CD4-positive, alpha-beta T cell treated with Interleukin-17A for 1 hour (primary cell): Measurements from ENCODE around the gene ZNF629.
"Not testable (repeated sequence)": the region's sequence is repeated elsewhere in the genome, so short reads cannot be mapped to it uniquely, and the experiment has no call there.

Experiments
- DNase-seq: peaks from one replicate; pipeline ENCODE4 v3.0.0-alpha.2; 2020

ZNF629 gene

DNA sequence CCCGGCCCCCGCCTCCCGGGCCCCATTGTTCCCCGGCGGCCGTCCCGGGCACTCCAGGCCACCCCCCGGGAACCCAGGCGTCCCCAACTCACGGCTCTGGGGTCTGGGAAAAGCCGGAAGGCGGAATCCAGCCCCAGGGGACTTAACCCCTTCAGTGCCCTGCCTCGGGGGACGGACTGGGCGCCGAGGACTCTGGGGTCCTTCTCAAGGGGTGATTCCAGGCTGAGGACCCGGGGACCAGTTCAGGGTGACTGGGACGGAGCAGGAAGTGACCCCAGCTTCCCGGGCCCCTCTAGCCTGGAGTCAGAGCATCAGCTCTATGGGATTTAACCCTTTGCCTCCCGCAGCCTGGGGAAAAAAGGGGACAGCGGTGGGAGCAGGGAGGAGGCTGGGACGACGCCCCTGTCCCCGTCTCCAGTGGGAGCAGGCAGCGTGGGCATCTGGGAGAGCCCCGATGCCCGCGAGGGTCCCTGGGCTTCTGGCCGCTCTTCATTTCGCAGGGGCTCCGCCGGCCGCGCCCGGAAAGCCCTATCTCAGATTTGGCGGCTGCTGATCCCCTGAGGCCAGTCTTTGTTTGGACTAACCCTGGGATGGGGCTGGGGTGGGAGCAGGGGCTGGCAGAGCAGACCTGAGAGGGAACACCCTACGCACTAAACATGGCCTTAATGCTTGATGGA lies at the start of gene ZNF629:
Gene ZNF629, minus strand, starts transcription at position 270 of the 677 bp plus-strand sequence. CDS start 2,723 bp downstream, outside the sequence.
- peak; percentile 30 for DNase-seq

DNA sequence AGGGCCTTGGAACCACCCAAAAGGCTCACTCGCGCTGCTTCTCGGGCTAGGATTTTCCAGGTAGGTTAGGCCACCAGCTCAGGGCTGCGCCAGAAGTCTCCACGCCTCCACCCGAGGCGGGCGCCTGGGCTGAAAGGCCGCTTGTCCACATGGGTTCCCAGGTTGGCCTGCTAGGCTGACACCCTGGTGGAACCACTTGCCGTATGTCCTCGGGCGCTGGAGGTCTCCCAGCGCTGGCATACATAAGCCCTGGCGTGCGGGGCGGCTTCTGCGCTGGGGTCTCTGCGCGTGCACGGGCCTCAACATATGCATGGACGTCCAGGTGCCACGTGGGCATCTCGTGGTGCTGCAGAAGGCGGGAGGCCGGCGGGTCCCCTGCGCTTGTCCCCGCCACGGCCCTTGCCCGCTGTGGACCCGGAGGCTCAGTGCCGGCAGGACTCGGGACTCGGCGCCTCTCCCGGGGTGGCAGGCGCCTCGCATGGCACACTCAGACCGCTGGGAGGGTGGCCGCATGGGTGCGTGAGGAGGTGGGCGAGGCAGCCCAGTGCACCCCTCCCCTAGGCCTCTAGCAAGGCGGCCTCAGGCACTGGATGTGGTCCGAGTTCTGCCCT lies 47.2 kb upstream of the ZNF629 start:
- DNase-seq, result no peak

DNA sequence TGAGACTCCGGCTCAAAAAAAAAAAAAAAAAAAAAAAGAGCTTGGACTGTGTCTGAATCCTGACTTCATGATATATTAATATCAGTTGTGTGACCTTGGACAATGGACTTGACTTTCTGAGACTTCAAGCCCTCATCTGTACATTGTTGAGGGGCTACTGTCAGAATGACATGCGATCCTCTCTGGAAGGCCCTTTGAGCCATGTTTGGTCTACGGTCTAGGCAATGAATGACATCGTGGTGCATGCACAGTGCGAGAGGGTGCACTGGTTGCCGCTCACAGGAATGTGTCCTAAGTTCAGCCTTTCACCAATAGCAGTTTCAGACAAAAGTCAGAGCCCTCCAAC lies 43.0 kb upstream of the ZNF629 start:
- no peak for DNase-seq

DNA sequence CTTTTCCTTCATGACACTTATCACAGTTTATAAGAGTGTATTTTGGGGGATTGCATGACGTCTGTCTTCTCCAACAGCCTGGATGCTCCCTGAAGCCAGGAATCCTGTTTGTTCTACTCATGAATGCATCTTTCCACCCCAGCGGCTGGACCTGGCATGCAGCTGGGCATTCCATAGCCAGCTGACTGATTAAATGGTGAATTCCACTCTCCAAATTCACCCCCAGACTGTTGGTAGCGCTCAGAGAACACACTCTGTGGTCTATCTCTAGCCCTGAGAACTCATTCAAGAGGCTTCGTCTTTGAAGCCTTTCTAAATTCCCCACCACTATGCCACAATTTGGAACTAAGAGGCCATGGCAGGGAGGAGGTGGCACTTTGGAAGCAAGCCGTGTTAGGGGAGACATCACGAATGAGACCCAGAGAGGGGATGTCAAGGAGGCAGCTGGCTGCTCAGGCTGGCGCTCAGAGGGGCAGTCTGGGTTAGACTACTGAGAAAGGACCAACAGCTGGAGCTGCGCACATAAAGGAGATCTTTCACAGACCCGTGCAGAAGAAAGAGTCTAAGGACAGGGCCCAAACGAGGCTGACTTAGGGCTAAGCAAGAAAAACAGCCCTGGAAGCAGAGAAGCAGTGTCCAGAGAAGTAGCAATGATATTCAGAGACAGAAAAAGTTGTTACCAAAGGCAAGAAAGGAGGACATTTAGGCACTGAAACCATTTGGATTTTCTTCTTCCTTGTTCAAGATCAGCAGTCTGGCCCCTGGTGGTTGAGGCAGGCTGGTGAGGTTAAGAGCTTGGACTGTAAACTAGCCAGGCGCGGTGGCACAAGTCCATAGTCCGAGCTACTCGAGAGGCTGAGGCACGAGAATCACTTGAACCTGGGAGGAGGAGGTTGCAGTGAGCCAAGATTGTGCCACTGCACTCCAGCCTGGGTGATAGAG lies 42.4 kb upstream of the ZNF629 start:
- DNase-seq, result no peak

DNA sequence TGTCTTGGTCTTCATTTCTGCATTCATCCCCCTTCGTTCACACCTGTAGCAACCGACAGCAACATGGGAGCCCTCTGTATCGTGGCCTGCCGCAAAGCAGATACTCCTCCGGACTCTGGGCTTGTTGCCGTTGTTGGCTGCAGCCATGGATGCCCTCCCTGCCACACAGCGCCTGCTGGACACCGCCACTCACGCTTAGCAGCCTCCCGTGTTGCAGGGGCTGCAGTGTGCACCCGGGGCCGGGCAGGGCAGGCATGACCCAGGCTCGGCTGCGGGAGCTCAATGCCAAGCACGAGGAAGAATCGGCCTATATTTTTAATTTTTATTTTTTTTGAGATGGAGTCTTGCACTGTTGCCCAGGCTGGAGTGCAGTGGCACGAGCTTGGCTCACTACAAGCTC lies 34.9 kb upstream of the ZNF629 start:
- DNase-seq, result no peak

DNA sequence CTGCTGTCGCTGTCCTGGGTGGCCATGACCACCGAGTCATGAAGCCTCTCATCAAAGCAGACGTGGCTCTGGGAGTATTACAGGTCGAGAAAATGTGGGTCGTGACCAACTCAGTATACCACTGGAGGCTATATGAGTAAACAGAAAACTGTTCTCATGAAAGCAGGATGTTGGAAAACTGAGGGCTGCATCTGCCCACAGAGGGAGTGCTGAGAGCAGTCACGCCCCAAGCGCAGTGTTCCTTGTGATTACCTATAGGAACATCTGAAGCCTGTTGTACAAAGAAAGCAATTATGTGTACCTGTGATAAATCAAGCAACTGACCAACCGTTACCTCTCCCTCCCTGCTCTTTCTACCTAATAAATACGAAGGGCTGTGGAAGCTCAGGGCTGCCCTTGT lies 34.4 kb upstream of the ZNF629 start:
- not testable (repeated sequence) for DNase-seq

DNA sequence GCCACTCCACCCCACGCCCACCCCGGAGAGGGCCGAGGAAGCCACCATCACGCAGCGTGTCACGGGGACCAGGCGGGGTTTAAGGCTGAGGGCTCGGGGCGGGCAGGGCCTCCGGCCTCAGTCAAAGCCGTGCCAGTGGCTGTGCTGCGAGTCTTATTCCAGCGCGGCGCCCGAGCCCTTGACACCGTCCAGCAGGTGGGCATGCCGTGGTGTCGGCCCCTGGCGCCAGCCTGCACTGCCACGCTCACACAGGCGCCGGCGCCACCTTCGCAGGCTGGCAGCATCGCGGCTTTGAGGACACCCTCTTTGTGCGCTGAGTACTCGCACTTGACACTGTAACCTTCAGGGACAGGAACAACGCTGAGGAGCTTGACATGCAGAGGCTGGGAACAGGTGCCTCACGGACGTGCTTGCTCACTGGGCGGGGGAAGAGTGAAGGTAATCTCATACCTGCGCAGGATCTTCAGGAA lies 34.0 kb upstream of the ZNF629 start:
- DNase-seq, result no peak

DNA sequence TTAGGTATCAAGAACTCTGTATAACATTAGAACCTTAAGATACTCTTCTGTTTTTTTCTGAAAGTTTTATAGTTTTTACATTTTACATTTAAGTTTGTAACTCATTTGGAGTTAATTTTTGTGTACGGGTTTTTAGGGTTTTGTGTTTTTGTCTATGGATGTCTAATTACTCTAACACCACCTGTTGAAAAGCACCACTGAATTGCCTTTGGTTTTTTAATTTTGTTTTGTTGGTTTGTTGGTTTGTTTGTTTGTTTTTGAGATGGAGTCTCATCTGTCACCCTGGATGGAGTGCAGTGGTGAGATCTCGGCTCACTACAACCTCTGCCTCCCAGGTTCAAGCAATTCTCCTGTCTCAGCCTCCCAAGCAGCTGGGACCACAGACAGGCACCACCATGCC lies 29.8 kb upstream of the ZNF629 start:
- DNase-seq, result no peak

DNA sequence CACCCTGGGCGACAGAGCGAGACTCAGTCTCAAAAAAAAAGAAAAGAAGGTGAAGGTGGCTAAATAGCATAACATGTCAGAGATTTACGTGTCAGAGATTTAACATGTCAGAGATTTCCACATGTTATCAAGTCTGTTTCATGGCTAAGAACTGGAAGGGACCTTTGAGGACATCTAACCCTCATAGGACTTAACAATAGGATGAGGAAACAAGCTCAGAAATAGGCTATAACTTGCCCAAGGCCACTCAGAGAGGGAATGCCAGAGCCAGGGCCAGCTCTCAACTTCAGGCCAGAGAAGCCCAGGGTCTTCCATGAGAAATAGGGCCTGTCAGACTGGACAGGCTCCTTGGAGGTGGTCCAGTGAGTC lies 26.8 kb upstream of the ZNF629 start:
- DNase-seq, result no peak

DNA sequence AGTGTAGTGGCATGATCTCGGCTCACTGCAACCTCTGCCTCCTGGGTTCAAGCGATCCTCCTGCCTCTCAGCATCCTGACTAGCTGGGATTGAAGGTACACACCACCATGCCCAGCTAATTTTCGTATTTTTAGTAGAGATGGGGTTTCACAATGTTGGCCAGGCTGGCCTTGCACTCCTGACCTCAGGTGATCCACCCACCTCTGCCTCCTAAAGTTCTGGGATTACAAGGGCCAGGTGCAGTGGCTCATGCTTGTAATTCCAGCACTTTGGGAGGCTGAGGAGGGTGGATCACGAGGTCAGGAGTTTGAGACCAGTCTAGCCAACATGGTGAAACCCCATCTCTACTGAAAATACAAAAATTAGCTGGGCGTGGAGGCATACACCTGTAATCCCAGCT lies 22.7 kb upstream of the ZNF629 start:
- DNase-seq, result not testable (repeated sequence)

DNA sequence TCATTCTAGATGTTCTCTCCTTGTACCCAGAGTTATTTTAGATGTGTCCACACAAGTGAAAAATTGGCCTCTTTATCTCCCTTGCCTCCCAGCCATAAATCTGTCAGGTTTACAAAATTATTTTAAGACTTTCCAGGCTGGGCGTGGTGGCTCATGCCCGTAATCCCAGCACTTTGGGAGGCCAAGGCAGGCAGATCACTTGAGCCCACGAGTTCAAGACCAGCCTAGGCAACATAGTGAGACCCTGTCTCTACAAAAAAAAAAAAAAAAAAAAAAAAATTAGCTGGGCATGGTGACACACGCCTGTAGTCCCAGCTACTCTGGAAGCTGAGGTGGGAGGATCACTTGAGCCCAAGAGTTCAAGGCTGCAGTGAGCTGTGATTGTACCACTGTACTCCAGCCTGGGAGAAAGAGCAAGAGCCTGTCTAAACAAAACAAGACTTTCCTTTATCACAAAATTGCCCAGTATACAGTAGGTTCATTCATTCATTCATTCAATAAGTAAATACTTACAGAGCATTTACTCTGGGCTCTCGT lies 22.0 kb upstream of the ZNF629 start:
- not testable (repeated sequence) for DNase-seq

DNA sequence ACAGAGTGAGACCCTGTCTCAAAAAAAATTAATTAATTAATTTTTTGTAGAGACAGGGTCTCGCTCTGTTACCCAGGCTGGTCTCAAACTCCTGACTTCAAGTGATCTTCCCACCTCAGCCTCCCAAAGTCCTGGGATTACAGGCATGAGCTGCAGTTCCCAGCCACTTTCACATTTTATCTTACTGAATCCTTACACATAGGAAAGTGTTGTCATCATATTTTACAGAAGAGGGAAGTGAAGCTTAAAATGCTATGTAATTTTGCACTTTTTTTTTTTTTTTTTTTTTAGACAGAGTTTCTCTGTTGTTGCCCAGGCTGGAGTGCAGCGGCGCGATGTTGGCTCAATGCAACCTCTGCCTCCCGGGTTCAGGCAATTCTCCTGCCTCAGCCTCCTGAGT lies 21.1 kb upstream of the ZNF629 start:
- DNase-seq, result no peak

DNA sequence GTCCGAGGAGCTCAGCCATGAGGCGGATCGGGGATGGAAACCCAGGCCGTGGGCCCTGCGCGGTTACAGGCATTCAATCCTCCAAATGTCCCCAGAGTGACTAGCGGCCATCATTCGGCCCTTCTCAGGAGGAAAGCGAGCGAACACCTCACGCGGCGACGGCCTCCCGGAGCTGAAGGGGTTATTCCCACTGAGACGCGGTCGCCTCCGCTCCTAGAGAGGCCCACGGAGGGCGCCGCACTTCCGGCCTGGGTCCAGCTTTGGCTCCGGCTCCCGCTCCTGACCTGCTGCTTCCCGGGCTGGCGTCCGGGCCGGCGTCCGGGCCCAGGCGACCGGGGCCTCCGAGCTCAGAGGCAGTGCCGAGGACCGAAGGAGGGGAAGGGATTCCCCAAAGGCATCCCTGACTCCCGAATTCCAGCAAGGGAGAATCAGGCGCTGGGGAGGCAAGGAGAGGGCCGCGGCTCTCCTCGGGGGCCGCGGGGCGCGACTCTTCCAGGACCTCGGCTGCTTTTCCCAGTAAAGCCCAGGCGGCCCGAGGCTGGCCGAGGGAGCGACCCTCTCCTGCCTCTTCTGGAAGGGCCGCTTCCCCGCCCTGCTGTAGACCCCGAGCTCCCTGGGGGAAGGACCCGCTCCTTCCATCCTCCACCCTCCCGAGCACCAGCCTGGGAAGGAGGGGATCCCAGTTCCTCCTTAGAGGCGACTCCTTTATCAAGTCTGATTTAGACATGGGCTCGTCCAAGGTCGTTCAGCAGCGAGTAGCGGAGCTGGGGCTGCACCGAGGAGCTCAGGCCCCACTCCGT lies 18.6 kb upstream of the ZNF629 start:
- peak; percentile 52 for DNase-seq

DNA sequence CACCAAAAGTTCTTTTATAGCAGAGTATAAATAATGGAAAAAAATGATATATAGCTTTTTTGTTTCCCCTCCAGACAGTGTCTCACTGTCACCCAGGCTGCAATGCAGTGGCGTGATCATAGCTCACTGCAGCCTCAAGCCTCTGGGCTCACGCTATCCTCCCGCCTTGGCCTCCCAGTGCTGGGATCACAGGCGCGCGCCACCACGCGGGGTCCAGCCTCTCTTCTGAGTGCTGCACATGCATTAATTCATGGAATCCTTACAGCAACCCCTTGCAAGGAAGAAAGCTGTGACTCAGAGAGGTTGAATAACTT lies 18.0 kb upstream of the ZNF629 start:
- DNase-seq, result no peak

DNA sequence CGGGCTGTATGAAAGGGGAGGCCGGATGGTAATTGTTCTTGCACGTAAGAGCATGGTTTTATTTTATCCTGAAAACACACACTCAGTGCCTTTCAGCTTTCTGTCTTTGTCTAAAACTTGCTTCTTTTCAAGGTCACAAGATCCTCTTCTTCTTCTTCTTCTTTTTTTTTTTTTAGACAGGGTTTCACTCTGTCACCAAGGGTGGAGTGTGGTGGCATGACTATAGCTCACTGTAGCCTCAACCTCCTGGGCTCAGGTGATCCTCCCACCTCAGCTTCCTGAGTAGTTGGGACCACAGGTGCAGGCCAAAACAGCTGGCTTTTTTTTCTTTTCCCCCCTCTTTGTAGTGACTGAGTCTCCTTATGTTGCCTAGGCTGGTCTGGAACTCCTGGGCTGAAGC lies 15.9 kb upstream of the ZNF629 start:
- DNase-seq, result no peak

DNA sequence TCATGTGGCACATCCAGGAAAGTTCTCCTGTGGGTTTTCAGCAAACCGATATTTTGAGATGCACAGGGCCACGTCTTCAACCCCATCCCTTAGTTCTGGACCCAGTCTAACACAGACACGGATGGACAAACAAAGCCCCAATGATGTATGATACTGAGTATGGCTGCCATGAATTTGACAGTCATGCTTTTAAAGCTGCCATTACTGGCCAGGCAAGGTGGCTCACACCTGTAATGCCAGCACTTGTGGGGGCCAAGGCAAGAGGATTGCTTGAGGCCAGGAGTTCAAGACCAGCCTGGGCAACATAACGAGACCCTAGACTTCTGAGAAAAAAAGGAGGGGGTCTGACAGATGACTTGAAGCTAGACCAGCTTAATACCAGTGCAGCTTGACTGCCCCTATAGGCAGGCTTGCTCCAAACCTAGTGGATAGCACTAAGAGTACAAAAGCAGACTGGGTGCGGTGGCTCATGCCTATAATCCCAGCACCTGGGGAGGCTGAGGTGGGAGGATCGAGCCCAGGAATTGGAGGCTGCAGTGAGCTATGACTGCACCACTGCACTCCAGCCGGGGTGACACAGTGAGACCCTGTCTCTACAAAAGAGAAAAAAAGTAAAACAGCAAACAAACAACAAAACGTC lies 10.8 kb upstream of the ZNF629 start:
- DNase-seq, result no peak

DNA sequence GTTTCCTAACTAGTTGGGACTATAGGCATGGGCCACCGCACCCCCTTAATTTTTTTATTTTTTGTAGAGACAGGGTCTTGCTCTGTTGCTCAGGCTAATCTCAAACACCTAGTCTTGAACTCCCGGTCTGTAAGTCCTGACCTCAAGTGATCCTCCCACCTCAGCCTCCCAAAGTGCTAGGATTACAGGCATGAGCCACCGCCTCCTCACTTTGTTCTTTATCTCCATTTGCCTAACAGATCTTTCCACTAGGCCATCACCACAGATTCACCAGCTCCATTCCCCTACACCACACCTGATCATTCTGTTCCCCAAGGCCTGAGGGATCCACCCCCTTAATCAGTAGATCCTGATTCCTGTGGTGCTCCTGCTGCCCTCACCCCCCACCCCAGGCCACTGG lies 7.6 kb upstream of the ZNF629 start:
- no peak for DNase-seq

DNA sequence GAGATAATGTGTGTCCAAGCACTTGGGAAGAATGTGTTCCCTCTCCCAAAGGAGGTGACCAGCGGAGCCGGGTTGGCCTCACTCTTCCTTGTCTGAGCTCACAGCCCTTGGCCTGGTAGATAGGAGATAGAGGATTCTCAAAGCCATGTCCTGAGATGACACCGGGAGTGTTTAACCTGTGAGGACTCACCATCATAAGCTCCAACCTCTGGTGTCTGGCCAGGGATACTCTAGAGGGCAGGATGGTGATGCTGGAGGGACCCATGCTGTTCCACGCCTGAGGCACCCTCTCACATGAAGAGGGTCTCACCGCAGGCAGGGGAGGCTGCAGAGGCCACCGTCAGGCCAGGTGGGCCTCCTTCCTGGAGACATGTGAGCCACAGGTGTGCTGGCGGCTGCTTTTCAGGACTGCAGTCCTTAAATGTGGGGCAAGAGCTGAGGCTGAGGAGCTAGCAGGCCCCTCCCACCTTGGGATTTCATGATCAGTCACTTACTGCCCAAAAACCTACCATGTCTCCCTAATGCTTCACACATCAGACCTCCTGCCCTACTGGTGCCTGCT lies 6.6 kb upstream of the ZNF629 start:
- DNase-seq, result no peak

DNA sequence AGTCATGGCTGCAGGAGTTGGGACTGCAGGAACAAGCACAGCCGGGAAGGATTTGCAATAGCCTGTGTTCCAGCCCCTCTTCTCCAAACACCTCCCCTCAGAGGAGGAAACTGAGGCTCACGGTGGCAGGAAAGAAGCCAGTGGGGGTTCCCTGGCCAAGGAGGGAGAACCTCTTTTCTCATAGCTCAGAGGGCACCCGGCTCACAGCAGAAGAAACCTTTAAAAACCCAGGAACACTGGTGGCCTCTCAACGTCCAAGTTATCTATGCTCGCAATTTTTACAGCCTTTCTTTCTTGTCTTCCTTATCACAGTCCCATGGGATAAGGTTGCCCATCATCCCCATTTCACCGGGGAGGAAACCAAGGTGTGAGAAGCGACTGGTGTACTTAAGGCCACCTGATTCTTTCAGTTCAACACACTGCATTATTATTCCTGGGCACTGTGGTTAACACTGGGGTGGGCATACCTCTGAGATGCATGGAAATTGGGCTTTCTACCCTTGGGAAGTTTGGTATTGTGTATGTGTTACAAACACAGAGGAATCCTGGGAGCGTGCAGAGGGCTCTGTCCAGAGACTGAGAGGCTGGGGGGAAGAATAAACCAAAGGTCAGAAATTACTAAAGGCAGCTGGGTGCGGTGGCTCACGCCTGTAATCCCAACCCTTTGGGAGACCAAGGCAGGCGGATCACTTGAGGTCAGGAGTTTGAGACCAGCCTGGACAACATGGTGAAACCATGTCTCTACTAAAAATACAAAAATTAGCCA lies 791 bp upstream of the ZNF629 start:
- DNase-seq, result no peak

DNA sequence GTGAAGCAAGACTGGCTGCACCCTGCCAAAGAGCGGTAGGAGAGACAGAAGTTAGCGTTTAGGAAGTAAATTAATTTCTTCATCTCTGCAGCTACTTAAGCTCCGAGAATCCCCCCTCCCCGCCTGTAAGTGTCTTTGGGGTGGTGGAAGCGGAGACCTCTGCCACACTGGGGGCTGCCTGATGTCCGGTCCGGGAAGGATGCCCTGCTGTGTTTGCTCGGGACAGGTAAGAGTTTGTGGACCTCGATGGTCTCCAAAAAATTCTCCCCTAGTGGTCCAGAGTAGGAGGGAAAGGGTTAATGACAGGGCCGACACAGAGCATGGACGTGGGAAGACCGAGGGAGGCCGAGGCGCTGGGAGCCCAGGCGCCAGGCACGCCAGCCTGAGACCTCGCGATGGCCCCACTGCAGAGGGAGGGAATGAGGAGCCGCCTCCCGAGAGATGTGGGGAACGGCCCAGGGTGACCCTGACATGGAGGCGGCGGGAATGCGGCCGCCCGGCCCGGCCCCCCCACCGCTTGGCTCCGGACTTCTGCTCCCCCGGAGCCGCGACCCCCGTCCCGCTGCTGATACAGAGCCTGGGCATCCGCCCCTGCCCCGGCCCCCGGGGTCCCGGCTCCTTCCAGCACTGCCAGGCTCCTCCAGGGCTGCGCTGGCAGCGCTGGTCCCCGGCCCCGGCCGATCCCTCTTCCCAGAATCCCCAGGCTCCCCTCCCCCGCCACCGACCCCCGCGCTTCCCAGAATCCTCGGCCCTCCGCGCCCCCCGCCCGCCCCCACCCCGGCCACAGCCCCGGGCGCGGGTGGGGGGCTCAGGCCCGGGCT lies 680 bp downstream of the ZNF629 start:
- no peak for DNase-seq
